ENCODE measurements around the gene GMEB1.

GMEB1 gene

GRCh38 chr1:28668191-28668955 lies at the start of gene GMEB1:
GMEB1 (plus strand) TSS chr1:28668784; CDS start chr1:28683613, 14,829 bp downstream.
- TF ChIP-seq CTCF (IDR thresholded peaks at IDR 0.05; ENCODE audit: low read depth, low read length, missing control alignments), result no peak
- peak; percentile 49 for DNase-seq (ENCODE audit: low read depth)
- peak within 1 kb of the TSS; percentile 95 for H3K4me3 ChIP-seq (ENCODE audit: low read depth, low read length)

GRCh38 chr1:28631713-28632112 lies 36.9 kb upstream of the GMEB1 start:
- H3K4me3 ChIP-seq (ENCODE audit: low read depth, low read length), result no peak overlapping the region
- no peak for TF ChIP-seq CTCF (IDR thresholded peaks at IDR 0.05; ENCODE audit: low read depth, low read length, missing control alignments)
- no peak for DNase-seq (ENCODE audit: low read depth)

- DNase-seq (ENCODE audit: low read depth), result no peak
- no peak for TF ChIP-seq CTCF (IDR thresholded peaks at IDR 0.05; ENCODE audit: low read depth, low read length, missing control alignments)
Observed at GRCh38 chr1:28632560-28632959, 36.0 kb upstream of the GMEB1 start.

GRCh38 chr1:28640766-28641165 lies 27.8 kb upstream of the GMEB1 start:
- peak; percentile 52 for TF ChIP-seq CTCF (IDR thresholded peaks at IDR 0.05; ENCODE audit: low read depth, low read length, missing control alignments)
- no peak overlapping the region for H3K4me3 ChIP-seq (ENCODE audit: low read depth, low read length)
- DNase-seq (ENCODE audit: low read depth), result no peak

More at GRCh38 chr1:28632560-28632959, 36.0 kb upstream of the GMEB1 start:
- no peak overlapping the region for H3K4me3 ChIP-seq (ENCODE audit: low read depth, low read length)

GRCh38 chr1:28642056-28642846 lies 26.3 kb upstream of the GMEB1 start:
- no peak for DNase-seq (ENCODE audit: low read depth)
- TF ChIP-seq CTCF (IDR thresholded peaks at IDR 0.05; ENCODE audit: low read depth, low read length, missing control alignments), result no peak
- H3K4me3 ChIP-seq (ENCODE audit: low read depth, low read length), result peak overlapping the region; percentile 91

- DNase-seq (ENCODE audit: low read depth), result peak; percentile 89
- TF ChIP-seq CTCF (IDR thresholded peaks at IDR 0.05; ENCODE audit: low read depth, low read length, missing control alignments), result peak; percentile 47
- H3K4me3 ChIP-seq (ENCODE audit: low read depth, low read length), result peak within 1 kb of the TSS; percentile 91
Observed at GRCh38 chr1:28642847-28643635, 25.5 kb upstream of the GMEB1 start, which contains the start of gene TAF12. TAF12 (minus strand) TSS chr1:28643067; CDS start chr1:28622081, 20,986 bp downstream.

Data from GM12864 (cell line).